SK-N-SH treated with all-trans-retinoic acid at 6 μM for 48 hours (cell line): Measurements from ENCODE around the gene FMNL1.

ENCODE experiments used
- ATAC-seq: fragments of 200-7000 bp; cut with Tn5 transposase; 3 replicates; pipeline ENCODE4 v1.9.1; 2020; ENCODE audit warnings: mild to moderate bottlenecking, moderate library complexity
- BACH2 ChIP-seq: fragments of 250-450 bp; sonication (Bioruptor Pico); IDR thresholded peaks from 2 replicates; pipeline ENCODE4 v1.9.0; 2021; ENCODE audit warnings: mild to moderate bottlenecking, borderline replicate concordance
- CSDC2 ChIP-seq: fragments of 250-450 bp; sonication (Bioruptor Pico); IDR thresholded peaks from 2 replicates; pipeline ENCODE4 v1.5.0; 2020; ENCODE audit warnings: mild to moderate bottlenecking, moderate library complexity
- ESRRG ChIP-seq: fragments of 250-450 bp; sonication (Bioruptor Pico); IDR thresholded peaks from 2 replicates; pipeline ENCODE4 v1.6.1; 2021; ENCODE audit warnings: mild to moderate bottlenecking
- GLIS3 ChIP-seq: fragments of 250-450 bp; sonication (Bioruptor Pico); IDR thresholded peaks from 2 replicates; pipeline ENCODE4 v1.5.0; 2020; ENCODE audit warnings: mild to moderate bottlenecking, moderate library complexity
- ISL1 ChIP-seq: fragments of 250-450 bp; sonication (Bioruptor Pico); IDR thresholded peaks from 2 replicates; pipeline ENCODE4 v2.1.2; 2022; ENCODE audit warnings: mild to moderate bottlenecking, moderate library complexity
- OSR1 ChIP-seq: fragments of 250-450 bp; sonication (Bioruptor Pico); IDR thresholded peaks from 2 replicates; pipeline ENCODE4 v1.8.0; 2022; ENCODE audit warnings: moderate library complexity, mild to moderate bottlenecking, inconsistent platforms
- PPARA ChIP-seq: fragments of 250-450 bp; sonication (Bioruptor Pico); IDR thresholded peaks from 2 replicates; pipeline ENCODE4 v1.5.0; 2020; ENCODE audit warnings: mild to moderate bottlenecking, borderline replicate concordance
- RARB ChIP-seq: fragments of 250-450 bp; sonication (Bioruptor Pico); IDR thresholded peaks from 2 replicates; pipeline ENCODE4 v1.8.0; 2021; ENCODE audit warnings: mild to moderate bottlenecking, moderate library complexity
- TCF4 ChIP-seq: fragments of 250-450 bp; sonication (Bioruptor Pico); IDR thresholded peaks from 2 replicates; pipeline ENCODE4 v1.8.0; 2021; ENCODE audit warnings: mild to moderate bottlenecking, moderate library complexity, borderline replicate concordance
- ZC3H10 ChIP-seq: fragments of 250-450 bp; sonication (Bioruptor Pico); IDR thresholded peaks from 2 replicates; pipeline ENCODE4 v1.5.1; 2021; ENCODE audit warnings: mild to moderate bottlenecking, moderate library complexity
- ZFP30 ChIP-seq: fragments of 450-650 bp; formaldehyde crosslinking; IDR thresholded peaks from 2 replicates; pipeline ENCODE4 v1.5.0; 2022; ENCODE audit warnings: mild to moderate bottlenecking, moderate library complexity
- ZNF565 ChIP-seq: fragments of 450-650 bp; formaldehyde crosslinking; conservative IDR thresholded peaks from 2 replicates; pipeline ENCODE4 v1.5.0; 2020; ENCODE audit warnings: low read depth, mild to moderate bottlenecking, moderate library complexity
- ZNF70 ChIP-seq: fragments of 450-650 bp; formaldehyde crosslinking; IDR thresholded peaks from 2 replicates; pipeline ENCODE4 v1.5.0; 2020; ENCODE audit warnings: mild to moderate bottlenecking, moderate library complexity
- ZNF8 ChIP-seq: fragments of 450-650 bp; formaldehyde crosslinking; IDR thresholded peaks from 2 replicates; pipeline ENCODE4 v1.5.0; 2020; ENCODE audit warnings: mild to moderate bottlenecking, moderate library complexity
- TF ChIP-seq, protein P1 (sequence below): fragments of 250-450 bp; sonication (Bioruptor Pico); IDR thresholded peaks from 2 replicates; pipeline ENCODE4 v1.8.0; 2021; ENCODE audit warnings: low read depth, mild to moderate bottlenecking, moderate library complexity, borderline replicate concordance
- TF ChIP-seq, protein P2 (sequence below): fragments of 250-450 bp; sonication (Bioruptor Pico); IDR thresholded peaks from 2 replicates; pipeline ENCODE4 v1.8.0; 2020; ENCODE audit warnings: mild to moderate bottlenecking, moderate library complexity, borderline replicate concordance
- TF ChIP-seq, protein P3 (sequence below): fragments of 250-450 bp; sonication (Bioruptor Pico); IDR thresholded peaks from 2 replicates; pipeline ENCODE4 v1.5.1; 2021; ENCODE audit warnings: mild to moderate bottlenecking, moderate library complexity
- TF ChIP-seq, protein P4 (sequence below): fragments of 250-450 bp; sonication (Bioruptor Pico); IDR thresholded peaks from 2 replicates; pipeline ENCODE4 v1.5.1; 2020; ENCODE audit warnings: low read depth, mild to moderate bottlenecking, moderate library complexity

Gene FMNL1

DNA sequence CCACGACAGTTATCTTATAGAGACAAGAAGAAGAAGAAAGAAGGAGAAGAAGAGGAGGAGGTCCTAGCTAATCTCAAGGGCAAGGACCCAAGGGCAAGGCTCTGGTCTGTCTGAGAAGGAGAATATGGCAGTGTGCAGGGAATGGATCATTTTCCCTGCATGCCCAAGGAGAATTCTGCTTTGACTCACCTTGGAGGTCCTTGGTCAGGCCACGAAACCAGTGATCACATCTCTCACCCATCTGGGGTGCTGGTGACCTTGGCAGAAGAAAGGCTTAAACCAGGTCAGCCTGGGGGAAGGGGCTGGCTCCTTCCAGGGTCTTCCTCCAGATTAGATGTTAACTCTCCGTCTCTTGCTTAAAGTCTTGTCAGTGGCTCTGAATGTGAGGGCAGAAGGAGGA, 1.6 kb upstream of the FMNL1 start (continued):
- no peak for TF ChIP-seq GLIS3 (CRISPR knock-in tag)
- TF ChIP-seq CSDC2 = no peak
- TF ChIP-seq, protein P1, sequence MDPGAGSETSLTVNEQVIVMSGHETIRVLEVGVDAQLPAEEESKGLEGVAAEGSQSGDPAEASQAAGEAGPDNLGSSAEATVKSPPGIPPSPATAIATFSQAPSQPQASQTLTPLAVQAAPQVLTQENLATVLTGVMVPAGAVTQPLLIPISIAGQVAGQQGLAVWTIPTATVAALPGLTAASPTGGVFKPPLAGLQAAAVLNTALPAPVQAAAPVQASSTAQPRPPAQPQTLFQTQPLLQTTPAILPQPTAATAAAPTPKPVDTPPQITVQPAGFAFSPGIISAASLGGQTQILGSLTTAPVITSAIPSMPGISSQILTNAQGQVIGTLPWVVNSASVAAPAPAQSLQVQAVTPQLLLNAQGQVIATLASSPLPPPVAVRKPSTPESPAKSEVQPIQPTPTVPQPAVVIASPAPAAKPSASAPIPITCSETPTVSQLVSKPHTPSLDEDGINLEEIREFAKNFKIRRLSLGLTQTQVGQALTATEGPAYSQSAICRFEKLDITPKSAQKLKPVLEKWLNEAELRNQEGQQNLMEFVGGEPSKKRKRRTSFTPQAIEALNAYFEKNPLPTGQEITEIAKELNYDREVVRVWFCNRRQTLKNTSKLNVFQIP (CRISPR knock-in tag) = no peak
- no peak for TF ChIP-seq ZNF565 (CRISPR knock-in tag)
- no peak for TF ChIP-seq OSR1 (CRISPR knock-in tag)
- no peak for TF ChIP-seq ZFP30 (CRISPR knock-in tag)
- TF ChIP-seq BACH2 = no peak
- TF ChIP-seq TCF4 (CRISPR knock-in tag) = no peak

DNA sequence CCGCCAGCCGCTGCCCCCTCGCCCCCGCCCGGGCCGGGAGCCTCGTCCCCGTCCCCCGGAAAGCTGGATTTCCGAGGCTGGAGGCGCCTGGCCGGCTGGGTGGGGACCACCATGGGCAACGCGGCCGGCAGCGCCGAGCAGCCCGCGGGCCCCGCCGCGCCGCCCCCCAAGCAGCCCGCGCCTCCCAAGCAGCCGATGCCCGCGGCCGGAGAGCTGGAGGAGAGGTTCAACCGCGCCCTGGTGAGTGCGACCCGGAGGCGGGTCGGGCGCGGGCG, 266 bp downstream of the FMNL1 start:
- no peak for ATAC-seq

DNA sequence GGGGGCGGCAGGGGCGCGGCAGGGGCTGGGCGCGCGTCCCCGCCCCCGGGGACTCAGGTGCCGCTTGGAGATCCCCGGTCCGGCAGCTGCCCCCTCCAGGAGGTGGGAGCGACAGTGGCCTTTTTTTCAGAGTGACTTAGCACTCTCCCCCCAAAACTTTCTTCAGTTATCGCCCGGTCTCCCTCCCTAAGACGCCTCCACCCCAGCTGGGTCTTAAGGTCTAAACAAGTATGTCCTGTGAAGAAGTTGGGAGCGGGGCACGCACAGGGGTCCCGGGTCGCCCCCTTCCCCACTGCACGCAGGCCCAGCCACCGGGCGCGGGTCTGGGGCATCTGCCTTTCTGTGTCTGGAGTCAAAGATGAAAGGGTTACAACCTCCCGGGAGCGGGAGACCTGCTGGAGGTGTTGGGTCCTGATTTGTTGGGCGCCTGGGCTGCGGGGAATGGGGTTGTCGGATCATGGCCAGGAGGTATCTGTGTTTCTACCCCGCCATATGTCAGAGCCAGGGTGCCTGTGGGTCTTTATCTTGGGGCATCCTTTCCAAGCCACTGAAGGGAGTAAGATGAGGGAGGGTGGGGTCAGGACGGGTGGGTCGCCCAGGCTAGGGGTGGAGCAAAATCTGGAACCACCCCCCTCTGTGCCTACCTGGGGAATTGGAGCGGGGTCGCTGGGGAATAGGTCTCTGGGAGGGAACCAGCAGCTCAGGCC, 757 bp downstream of the FMNL1 start:
- TF ChIP-seq, protein P2, sequence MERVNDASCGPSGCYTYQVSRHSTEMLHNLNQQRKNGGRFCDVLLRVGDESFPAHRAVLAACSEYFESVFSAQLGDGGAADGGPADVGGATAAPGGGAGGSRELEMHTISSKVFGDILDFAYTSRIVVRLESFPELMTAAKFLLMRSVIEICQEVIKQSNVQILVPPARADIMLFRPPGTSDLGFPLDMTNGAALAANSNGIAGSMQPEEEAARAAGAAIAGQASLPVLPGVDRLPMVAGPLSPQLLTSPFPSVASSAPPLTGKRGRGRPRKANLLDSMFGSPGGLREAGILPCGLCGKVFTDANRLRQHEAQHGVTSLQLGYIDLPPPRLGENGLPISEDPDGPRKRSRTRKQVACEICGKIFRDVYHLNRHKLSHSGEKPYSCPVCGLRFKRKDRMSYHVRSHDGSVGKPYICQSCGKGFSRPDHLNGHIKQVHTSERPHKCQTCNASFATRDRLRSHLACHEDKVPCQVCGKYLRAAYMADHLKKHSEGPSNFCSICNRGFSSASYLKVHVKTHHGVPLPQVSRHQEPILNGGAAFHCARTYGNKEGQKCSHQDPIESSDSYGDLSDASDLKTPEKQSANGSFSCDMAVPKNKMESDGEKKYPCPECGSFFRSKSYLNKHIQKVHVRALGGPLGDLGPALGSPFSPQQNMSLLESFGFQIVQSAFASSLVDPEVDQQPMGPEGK (CRISPR knock-in tag) = no peak
- TF ChIP-seq ZNF8 (no peak), ISL1 (CRISPR knock-in tag) (no peak), GLIS3 (CRISPR knock-in tag) (no peak), ESRRG (CRISPR knock-in tag) (no peak), OSR1 (CRISPR knock-in tag) (no peak), ZFP30 (CRISPR knock-in tag) (no peak), CSDC2 (no peak), RARB (CRISPR knock-in tag) (no peak)
- TF ChIP-seq, protein P1 (CRISPR knock-in tag) = no peak
- TF ChIP-seq, protein P3, sequence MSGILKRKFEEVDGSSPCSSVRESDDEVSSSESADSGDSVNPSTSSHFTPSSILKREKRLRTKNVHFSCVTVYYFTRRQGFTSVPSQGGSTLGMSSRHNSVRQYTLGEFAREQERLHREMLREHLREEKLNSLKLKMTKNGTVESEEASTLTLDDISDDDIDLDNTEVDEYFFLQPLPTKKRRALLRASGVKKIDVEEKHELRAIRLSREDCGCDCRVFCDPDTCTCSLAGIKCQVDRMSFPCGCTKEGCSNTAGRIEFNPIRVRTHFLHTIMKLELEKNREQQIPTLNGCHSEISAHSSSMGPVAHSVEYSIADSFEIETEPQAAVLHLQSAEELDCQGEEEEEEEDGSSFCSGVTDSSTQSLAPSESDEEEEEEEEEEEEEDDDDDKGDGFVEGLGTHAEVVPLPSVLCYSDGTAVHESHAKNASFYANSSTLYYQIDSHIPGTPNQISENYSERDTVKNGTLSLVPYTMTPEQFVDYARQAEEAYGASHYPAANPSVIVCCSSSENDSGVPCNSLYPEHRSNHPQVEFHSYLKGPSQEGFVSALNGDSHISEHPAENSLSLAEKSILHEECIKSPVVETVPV (CRISPR knock-in tag) = no peak
- ATAC-seq = no peak

More for the DNA sequence above, 266 bp downstream of the FMNL1 start:
- TF ChIP-seq ZNF8 (no peak), TCF4 (CRISPR knock-in tag) (no peak), RARB (CRISPR knock-in tag) (no peak), ZNF565 (CRISPR knock-in tag) (no peak), BACH2 (no peak), PPARA (CRISPR knock-in tag) (no peak), ESRRG (CRISPR knock-in tag) (no peak), ISL1 (CRISPR knock-in tag) (no peak), ZNF70 (no peak), ZFP30 (CRISPR knock-in tag) (no peak), ZC3H10 (CRISPR knock-in tag) (no peak), GLIS3 (CRISPR knock-in tag) (no peak)
- TF ChIP-seq, protein P1 (CRISPR knock-in tag) = no peak
- TF ChIP-seq, protein P3 (CRISPR knock-in tag) = no peak
- TF ChIP-seq, protein P2 (CRISPR knock-in tag) = no peak
- TF ChIP-seq, protein P4, sequence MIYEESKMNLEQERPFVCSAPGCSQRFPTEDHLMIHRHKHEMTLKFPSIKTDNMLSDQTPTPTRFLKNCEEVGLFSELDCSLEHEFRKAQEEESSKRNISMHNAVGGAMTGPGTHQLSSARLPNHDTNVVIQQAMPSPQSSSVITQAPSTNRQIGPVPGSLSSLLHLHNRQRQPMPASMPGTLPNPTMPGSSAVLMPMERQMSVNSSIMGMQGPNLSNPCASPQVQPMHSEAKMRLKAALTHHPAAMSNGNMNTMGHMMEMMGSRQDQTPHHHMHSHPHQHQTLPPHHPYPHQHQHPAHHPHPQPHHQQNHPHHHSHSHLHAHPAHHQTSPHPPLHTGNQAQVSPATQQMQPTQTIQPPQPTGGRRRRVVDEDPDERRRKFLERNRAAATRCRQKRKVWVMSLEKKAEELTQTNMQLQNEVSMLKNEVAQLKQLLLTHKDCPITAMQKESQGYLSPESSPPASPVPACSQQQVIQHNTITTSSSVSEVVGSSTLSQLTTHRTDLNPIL = no peak
